ENCODE results near the gene HELLS.

HELLS gene

GRCh38 chr10:94602729-94603515, 57.3 kb downstream of the HELLS start:
- no peaks in the 10 kb centered on the region for H3K27me3 ChIP-seq (replicated peaks; ENCODE audit: control insufficient read depth, insufficient read depth, low read length, poor library complexity, severe bottlenecking)
- no peaks in the 10 kb centered on the region for H3K36me3 ChIP-seq (ENCODE audit: control insufficient read depth, insufficient read depth, low read length)
- no peaks in the 10 kb centered on the region for H3K4me1 ChIP-seq (ENCODE audit: control insufficient read depth, insufficient read depth, low read length, poor library complexity, severe bottlenecking)
- no peak for DNase-seq
- H3K9me3 ChIP-seq (ENCODE audit: control insufficient read depth, low read length): no peaks in the 10 kb centered on the region
- H3K4me3 ChIP-seq (ENCODE audit: insufficient read depth, low read depth, low read length, poor library complexity, severe bottlenecking): no peak overlapping the region
- no peak overlapping the region for H3K27ac ChIP-seq (ENCODE audit: insufficient read depth, low read length, poor library complexity, severe bottlenecking)

GRCh38 chr10:94607111-94607510, 61.5 kb downstream of the HELLS start:
- Histone ChIP-seq H3K9me3 (ENCODE audit: control insufficient read depth, low read length) (no peaks in the 10 kb centered on the region), H3K4me1 (ENCODE audit: control insufficient read depth, insufficient read depth, low read length, poor library complexity, severe bottlenecking) (no peaks in the 10 kb centered on the region), H3K36me3 (ENCODE audit: control insufficient read depth, insufficient read depth, low read length) (no peaks in the 10 kb centered on the region), H3K27ac (ENCODE audit: insufficient read depth, low read length, poor library complexity, severe bottlenecking) (no peak overlapping the region), H3K4me3 (ENCODE audit: insufficient read depth, low read depth, low read length, poor library complexity, severe bottlenecking) (no peak overlapping the region), H3K27me3 (replicated peaks; ENCODE audit: control insufficient read depth, insufficient read depth, low read length, poor library complexity, severe bottlenecking) (no peaks in the 10 kb centered on the region)
- no peak for DNase-seq

GRCh38 chr10:94608559-94608958, 63.0 kb downstream of the HELLS start:
- Histone ChIP-seq H3K27ac (ENCODE audit: insufficient read depth, low read length, poor library complexity, severe bottlenecking) (no peak overlapping the region), H3K9me3 (ENCODE audit: control insufficient read depth, low read length) (no peaks in the 10 kb centered on the region), H3K36me3 (ENCODE audit: control insufficient read depth, insufficient read depth, low read length) (no peaks in the 10 kb centered on the region), H3K4me1 (ENCODE audit: control insufficient read depth, insufficient read depth, low read length, poor library complexity, severe bottlenecking) (no peaks in the 10 kb centered on the region), H3K4me3 (ENCODE audit: insufficient read depth, low read depth, low read length, poor library complexity, severe bottlenecking) (no peak overlapping the region), H3K27me3 (replicated peaks; ENCODE audit: control insufficient read depth, insufficient read depth, low read length, poor library complexity, severe bottlenecking) (no peaks in the 10 kb centered on the region)
- DNase-seq: no peak

GRCh38 chr10:94614558-94614957, 69.0 kb downstream of the HELLS start:
- Histone ChIP-seq H3K27me3 (replicated peaks; ENCODE audit: control insufficient read depth, insufficient read depth, low read length, poor library complexity, severe bottlenecking) (no peaks in the 10 kb centered on the region), H3K36me3 (ENCODE audit: control insufficient read depth, insufficient read depth, low read length) (no peaks in the 10 kb centered on the region), H3K9me3 (ENCODE audit: control insufficient read depth, low read length) (no peaks in the 10 kb centered on the region), H3K27ac (ENCODE audit: insufficient read depth, low read length, poor library complexity, severe bottlenecking) (no peak overlapping the region), H3K4me3 (ENCODE audit: insufficient read depth, low read depth, low read length, poor library complexity, severe bottlenecking) (no peak overlapping the region), H3K4me1 (ENCODE audit: control insufficient read depth, insufficient read depth, low read length, poor library complexity, severe bottlenecking) (no peaks in the 10 kb centered on the region)
- DNase-seq: no peak

GRCh38 chr10:94617389-94617944, 71.9 kb downstream of the HELLS start:
- no peaks in the 10 kb centered on the region for H3K4me1 ChIP-seq (ENCODE audit: control insufficient read depth, insufficient read depth, low read length, poor library complexity, severe bottlenecking)
- H3K36me3 ChIP-seq (ENCODE audit: control insufficient read depth, insufficient read depth, low read length): no peaks in the 10 kb centered on the region

GRCh38 chr10:94622666-94623205, 77.1 kb downstream of the HELLS start:
- no peaks in the 10 kb centered on the region for H3K27me3 ChIP-seq (replicated peaks; ENCODE audit: control insufficient read depth, insufficient read depth, low read length, poor library complexity, severe bottlenecking)
- H3K4me3 ChIP-seq (ENCODE audit: insufficient read depth, low read depth, low read length, poor library complexity, severe bottlenecking): no peak overlapping the region
- H3K36me3 ChIP-seq (ENCODE audit: control insufficient read depth, insufficient read depth, low read length): no peaks in the 10 kb centered on the region
- DNase-seq: no peak
- no peaks in the 10 kb centered on the region for H3K4me1 ChIP-seq (ENCODE audit: control insufficient read depth, insufficient read depth, low read length, poor library complexity, severe bottlenecking)
- H3K27ac ChIP-seq (ENCODE audit: insufficient read depth, low read length, poor library complexity, severe bottlenecking): no peak overlapping the region
- H3K9me3 ChIP-seq (ENCODE audit: control insufficient read depth, low read length): no peaks in the 10 kb centered on the region

More at GRCh38 chr10:94617389-94617944, 71.9 kb downstream of the HELLS start:
- Histone ChIP-seq H3K27ac (ENCODE audit: insufficient read depth, low read length, poor library complexity, severe bottlenecking) (no peak overlapping the region), H3K4me3 (ENCODE audit: insufficient read depth, low read depth, low read length, poor library complexity, severe bottlenecking) (no peak overlapping the region), H3K27me3 (replicated peaks; ENCODE audit: control insufficient read depth, insufficient read depth, low read length, poor library complexity, severe bottlenecking) (no peaks in the 10 kb centered on the region), H3K9me3 (ENCODE audit: control insufficient read depth, low read length) (no peaks in the 10 kb centered on the region)
- DNase-seq: no peak

- Histone ChIP-seq H3K27me3 (replicated peaks; ENCODE audit: control insufficient read depth, insufficient read depth, low read length, poor library complexity, severe bottlenecking) (no peaks in the 10 kb centered on the region), H3K9me3 (ENCODE audit: control insufficient read depth, low read length) (no peaks in the 10 kb centered on the region)
Observed at GRCh38 chr10:94623572-94623971, 78.0 kb downstream of the HELLS start.

GRCh38 chr10:94626476-94626875, 80.9 kb downstream of the HELLS start:
- no peak for DNase-seq
- H3K27ac ChIP-seq (ENCODE audit: insufficient read depth, low read length, poor library complexity, severe bottlenecking): no peak overlapping the region
- no peaks in the 10 kb centered on the region for H3K9me3 ChIP-seq (ENCODE audit: control insufficient read depth, low read length)
- H3K4me1 ChIP-seq (ENCODE audit: control insufficient read depth, insufficient read depth, low read length, poor library complexity, severe bottlenecking): no peaks in the 10 kb centered on the region
- no peaks in the 10 kb centered on the region for H3K36me3 ChIP-seq (ENCODE audit: control insufficient read depth, insufficient read depth, low read length)
- H3K4me3 ChIP-seq (ENCODE audit: insufficient read depth, low read depth, low read length, poor library complexity, severe bottlenecking): no peak overlapping the region
- no peaks in the 10 kb centered on the region for H3K27me3 ChIP-seq (replicated peaks; ENCODE audit: control insufficient read depth, insufficient read depth, low read length, poor library complexity, severe bottlenecking)

More at GRCh38 chr10:94623572-94623971, 78.0 kb downstream of the HELLS start:
- Histone ChIP-seq H3K36me3 (ENCODE audit: control insufficient read depth, insufficient read depth, low read length) (no peaks in the 10 kb centered on the region), H3K4me3 (ENCODE audit: insufficient read depth, low read depth, low read length, poor library complexity, severe bottlenecking) (no peak overlapping the region), H3K4me1 (ENCODE audit: control insufficient read depth, insufficient read depth, low read length, poor library complexity, severe bottlenecking) (no peaks in the 10 kb centered on the region), H3K27ac (ENCODE audit: insufficient read depth, low read length, poor library complexity, severe bottlenecking) (no peak overlapping the region)
- DNase-seq: no peak

- H3K4me3 ChIP-seq (ENCODE audit: insufficient read depth, low read depth, low read length, poor library complexity, severe bottlenecking): no peak overlapping the region
- no peaks in the 10 kb centered on the region for H3K4me1 ChIP-seq (ENCODE audit: control insufficient read depth, insufficient read depth, low read length, poor library complexity, severe bottlenecking)
- H3K27me3 ChIP-seq (replicated peaks; ENCODE audit: control insufficient read depth, insufficient read depth, low read length, poor library complexity, severe bottlenecking): no peaks in the 10 kb centered on the region
- no peaks in the 10 kb centered on the region for H3K36me3 ChIP-seq (ENCODE audit: control insufficient read depth, insufficient read depth, low read length)
- no peaks in the 10 kb centered on the region for H3K9me3 ChIP-seq (ENCODE audit: control insufficient read depth, low read length)
- no peak for DNase-seq
- H3K27ac ChIP-seq (ENCODE audit: insufficient read depth, low read length, poor library complexity, severe bottlenecking): no peak overlapping the region
Observed at GRCh38 chr10:94627511-94627910, 81.9 kb downstream of the HELLS start.

GRCh38 chr10:94630017-94630688, 84.6 kb downstream of the HELLS start:
- Histone ChIP-seq H3K9me3 (ENCODE audit: control insufficient read depth, low read length) (no peaks in the 10 kb centered on the region), H3K27me3 (replicated peaks; ENCODE audit: control insufficient read depth, insufficient read depth, low read length, poor library complexity, severe bottlenecking) (no peaks in the 10 kb centered on the region), H3K36me3 (ENCODE audit: control insufficient read depth, insufficient read depth, low read length) (no peaks in the 10 kb centered on the region), H3K4me3 (ENCODE audit: insufficient read depth, low read depth, low read length, poor library complexity, severe bottlenecking) (no peak overlapping the region), H3K27ac (ENCODE audit: insufficient read depth, low read length, poor library complexity, severe bottlenecking) (no peak overlapping the region), H3K4me1 (ENCODE audit: control insufficient read depth, insufficient read depth, low read length, poor library complexity, severe bottlenecking) (no peaks in the 10 kb centered on the region)
- DNase-seq: no peak
